Adrenal gland (tissue), 12 donors: Measurements from ENCODE around the gene SORBS2. TPM values are rescaled to one million over a fixed set of nuclear protein-coding genes. Genes with fewer than 3 reads are reported as not detected.

Experiments used
- DNase-seq, 7 donors: peaks; one replicate each; pipeline ENCODE4 v3.0.0-alpha.2; 2019 to 2020
- H3K27ac ChIP-seq, 5 donors: fragments of 200-600 bp; sonication (generic) in 4 of 5; 1 replicate in 3 of 5; 2 replicates in 2 of 5; pipeline versions ENCODE4 v1.5.1 to v1.8.0; 2016 to 2020; ENCODE audit warnings: mild to moderate bottlenecking in 1 of 5
- H3K27me3 ChIP-seq: fragments of 200-600 bp; 2 replicates; pipeline ENCODE4 v1.8.0; 2021
- H3K36me3 ChIP-seq, 2 donors: fragments of 200-600 bp; replicated peaks in 1 of 2; 1 replicate in 1 of 2; 2 replicates in 1 of 2; pipeline versions ENCODE4 v1.5.1 to v1.8.0; 2018 to 2022
- H3K4me1 ChIP-seq, 2 donors: fragments of 200-600 bp; replicated peaks in 1 of 2; 1 replicate in 1 of 2; 2 replicates in 1 of 2; pipeline versions ENCODE4 v1.5.1 to v1.8.0; 2018 to 2021
- H3K4me3 ChIP-seq, 4 donors: fragments of 200-600 bp; sonication (generic) in 3 of 4; one replicate each; pipeline ENCODE4 v1.5.1; 2016 to 2018
- H3K9me3 ChIP-seq, 3 donors: fragments of 200-600 bp; sonication (generic) in 1 of 3; replicated peaks in 1 of 3; 1 replicate in 2 of 3; 2 replicates in 1 of 3; pipeline versions ENCODE4 v1.5.1 to v1.8.0; 2016 to 2021
- CTCF ChIP-seq, 6 experiments: fragments of 450-650 bp in 4 of 6; fragments of 200-600 bp in 2 of 6; sonication (generic) in 1 of 6; IDR thresholded peaks; 1 replicate in 5 of 6; 2 replicates in 1 of 6; pipeline versions ENCODE4 v1.5.1 to v1.8.0; 2016 to 2021; ENCODE audit warnings: antibody characterized with exemption in 6 of 6, mild to moderate bottlenecking in 2 of 6, moderate library complexity in 1 of 6
- POLR2A ChIP-seq, 2 donors: fragments of 450-650 bp; IDR thresholded peaks; one replicate each; pipeline ENCODE4 v1.6.1; 2017; ENCODE audit warnings: antibody characterized with exemption in 2 of 2, mild to moderate bottlenecking in 2 of 2, moderate library complexity in 1 of 2
- WGBS, 4 donors: extraction: QIAGEN DNeasy Blood & Tissue Kit in 2 of 4; methylation state at CpG; one replicate each; pipeline versions ENCODE4 v1.1.5 to v1.1.7; 2013 to 2017; 5-methylcytosine and 5-hydroxymethylcytosine counted together
- intact Hi-C, 2 donors: fragments of 100-400 bp; cut with DNase I; formaldehyde crosslinking; loops; one replicate each; pipeline versions ENCODE4 v1.14.1 to v1.15.0; 2022 to 2023
- polyA plus RNA-seq, 3 donors: library from polyadenylated mRNA; stranded (reverse); fragments of 200-250 nt in 2 of 3; fragments of 350-450 nt in 1 of 3; fragmentation: Illumina TruSeq in 1 of 3; extraction: RNeasy Lipid Tissue Mini Kit (QIAGEN cat#74804) in 1 of 3; gene quantifications; one replicate each; pipeline ENCODE4 v1.2.3, GENCODE V29; 2013 to 2014
- total RNA-seq, 9 donors: library from RNA; depleted of rRNA in 4 of 9; stranded (reverse); fragments of >200 nt in 4 of 9; fragments of 120-200 nt in 1 of 9; fragmentation: NEBNext Ultra II Directional in 1 of 9; extraction: Animal tissue kit (Norgen Biotek cat#: 25700) in 1 of 9; gene quantifications; one replicate each; pipeline versions ENCODE4 v1.1.0 to v1.2.4, GENCODE V29; 2013 to 2023
- donor health status: healthy with polysubstance abuse.
- donor health status: Bipolar disorder and iron deficiency.
- donor health status: DM: yes; HTN: yes; CAD: no.
- donor health status: DM: no; HTN: no; CAD: no.
- donor health status: DM: no; HTN: no; CAD: no.
- donor health status: DM: yes; HTN: yes; CAD: no.

The SORBS2 gene
- total and polyA plus RNA-seq, 12 donors, result 126 to 875 (median 582) TPM

GRCh38 chr4:185554365-185555126 is 257.4 kb downstream of the SORBS2 start:
- Histone ChIP-seq H3K9me3 (no peaks in the 10 kb centered on the region), H3K36me3 (no peaks in the 10 kb centered on the region), H3K27ac (no peak overlapping the region), H3K27me3 (no peaks in the 10 kb centered on the region), H3K4me3 (no peak overlapping the region), H3K4me1 (no peaks in the 10 kb centered on the region)
- intact Hi-C loops, result no loop called here
- TF ChIP-seq CTCF (IDR thresholded peaks at IDR 0.05) (no peak), POLR2A (IDR thresholded peaks at IDR 0.05) (no peak)
- DNase-seq, result no peak
- WGBS, 4 donors, result 54 to 61% (median 56%) methylated on average over 4 of the region's 4 CpGs

- Histone ChIP-seq H3K4me1 (no peaks in the 10 kb centered on the region), H3K36me3 (no peaks in the 10 kb centered on the region), H3K9me3 (no peaks in the 10 kb centered on the region), H3K27me3 (no peaks in the 10 kb centered on the region), H3K27ac (no peak overlapping the region), H3K4me3 (no peak overlapping the region)
- TF ChIP-seq POLR2A (IDR thresholded peaks at IDR 0.05) (no peak), CTCF (IDR thresholded peaks at IDR 0.05) (no peak)
- no peak for DNase-seq
- WGBS, 4 donors, result 86 to 93% (median 88%) methylated on average over 2 of the region's 2 CpGs
- intact Hi-C loops, result no loop called here
Observed at GRCh38 chr4:185552254-185552653, 259.7 kb downstream of the SORBS2 start.

- no peak for DNase-seq
- H3K36me3 ChIP-seq, result no peaks in the 10 kb centered on the region
- intact Hi-C loops, result no loop called here
- no peaks in the 10 kb centered on the region for H3K27me3 ChIP-seq
- no peak for TF ChIP-seq POLR2A (IDR thresholded peaks at IDR 0.05)
- no peak for TF ChIP-seq CTCF (IDR thresholded peaks at IDR 0.05)
- H3K4me1 ChIP-seq, result no peaks in the 10 kb centered on the region
- H3K9me3 ChIP-seq, result no peaks in the 10 kb centered on the region
- 57 to 100% (median 100%) methylated on average over 1 of the region's 1 CpG for WGBS, 4 donors
- no peak overlapping the region for H3K27ac ChIP-seq
- no peak overlapping the region for H3K4me3 ChIP-seq
Observed at GRCh38 chr4:185550933-185551332, 261.1 kb downstream of the SORBS2 start.

- no peaks in the 10 kb centered on the region for H3K27me3 ChIP-seq
- no peak for TF ChIP-seq POLR2A (IDR thresholded peaks at IDR 0.05)
- TF ChIP-seq CTCF (IDR thresholded peaks at IDR 0.05), result no peak
- intact Hi-C loops, result no loop called here
- DNase-seq, result no peak
- no peaks in the 10 kb centered on the region for H3K9me3 ChIP-seq
- no peaks in the 10 kb centered on the region for H3K4me1 ChIP-seq
- WGBS, 4 donors, result 64 to 70% (median 67%) methylated on average over 2 of the region's 2 CpGs
- no peaks in the 10 kb centered on the region for H3K36me3 ChIP-seq
- no peak overlapping the region for H3K4me3 ChIP-seq
- H3K27ac ChIP-seq, result no peak overlapping the region
Observed at GRCh38 chr4:185549095-185549639, 262.8 kb downstream of the SORBS2 start.
